ENCODE results near the gene ABI1. TPM values are rescaled to one million over a fixed set of nuclear protein-coding genes. Genes with fewer than 3 reads are reported as not detected.
A peak's percentile ranks its signal among the peaks of the same experiment; 100 is the strongest.

ABI1 gene
- total RNA-seq, 4 donors from 2014 or later = 29.9 to 54.5 (median 47.8) TPM

DNA sequence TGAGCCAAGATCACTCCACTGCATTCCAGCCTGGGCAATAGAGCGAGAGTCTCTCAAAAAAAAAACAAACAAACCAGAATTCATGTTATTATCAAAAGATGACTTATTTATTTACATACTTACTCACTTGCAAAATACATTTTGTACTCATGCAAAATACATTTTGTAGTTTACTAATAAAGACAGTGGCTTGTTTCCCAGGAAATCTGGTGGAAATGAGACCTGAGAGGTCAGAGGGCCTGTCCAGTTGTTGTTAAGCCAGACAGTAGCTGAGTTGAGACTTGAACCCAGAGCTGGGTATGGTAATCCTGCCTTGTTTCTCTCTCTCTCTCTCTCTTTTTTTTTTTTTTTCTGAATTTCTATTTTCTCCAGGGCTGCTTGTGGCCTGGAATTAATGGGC is 133.8 kb downstream of the ABI1 start:
- TF ChIP-seq POLR2AphosphoS5 (IDR thresholded peaks at IDR 0.05) (no peak), POLR2A (IDR thresholded peaks at IDR 0.05) (no peak), EP300 (IDR thresholded peaks at IDR 0.05; ENCODE audit: low read depth) (no peak)
- intact Hi-C loops (cut with DNase I; ENCODE audit: low total_unique reads) (loop anchor here (5.0 kb wide), 1 partner anchor 155 kb away; no protein-coding TSS in a partner anchor), in situ Hi-C loops (cut with MboI; ENCODE audit: low pct_ligation_motif_present in 1 of 4, low pct_unique_long_range_greater_than_20kb in 1 of 4, low sequenced_read_pairs in 3 of 4) (loop anchor here in 2 of 4 donors (5.0 to 25.0 kb wide), 2 partner anchors 135 to 150 kb away; partner anchors contain the start of gene ABI1 (in 1 of the 2))
- Histone ChIP-seq H3K36me3 (peaks cover 0 to 30% (median 9%) of the 10 kb centered on the region in 4 donors), H3K27ac (no peak overlapping the region), H3K9me3 (no peaks in the 10 kb centered on the region), H3K4me1 (peaks cover 0 to 2% (median 0%) of the 10 kb centered on the region in 4 donors), H3K27me3 (no peaks in the 10 kb centered on the region), H3K4me3 (no peak overlapping the region)
- 94 to 100% methylated on average over 1 of the region's 1 CpG for WGBS, 2 donors (ENCODE audit: low coverage in 1 of 2)
- DNase-seq = no peak

DNA sequence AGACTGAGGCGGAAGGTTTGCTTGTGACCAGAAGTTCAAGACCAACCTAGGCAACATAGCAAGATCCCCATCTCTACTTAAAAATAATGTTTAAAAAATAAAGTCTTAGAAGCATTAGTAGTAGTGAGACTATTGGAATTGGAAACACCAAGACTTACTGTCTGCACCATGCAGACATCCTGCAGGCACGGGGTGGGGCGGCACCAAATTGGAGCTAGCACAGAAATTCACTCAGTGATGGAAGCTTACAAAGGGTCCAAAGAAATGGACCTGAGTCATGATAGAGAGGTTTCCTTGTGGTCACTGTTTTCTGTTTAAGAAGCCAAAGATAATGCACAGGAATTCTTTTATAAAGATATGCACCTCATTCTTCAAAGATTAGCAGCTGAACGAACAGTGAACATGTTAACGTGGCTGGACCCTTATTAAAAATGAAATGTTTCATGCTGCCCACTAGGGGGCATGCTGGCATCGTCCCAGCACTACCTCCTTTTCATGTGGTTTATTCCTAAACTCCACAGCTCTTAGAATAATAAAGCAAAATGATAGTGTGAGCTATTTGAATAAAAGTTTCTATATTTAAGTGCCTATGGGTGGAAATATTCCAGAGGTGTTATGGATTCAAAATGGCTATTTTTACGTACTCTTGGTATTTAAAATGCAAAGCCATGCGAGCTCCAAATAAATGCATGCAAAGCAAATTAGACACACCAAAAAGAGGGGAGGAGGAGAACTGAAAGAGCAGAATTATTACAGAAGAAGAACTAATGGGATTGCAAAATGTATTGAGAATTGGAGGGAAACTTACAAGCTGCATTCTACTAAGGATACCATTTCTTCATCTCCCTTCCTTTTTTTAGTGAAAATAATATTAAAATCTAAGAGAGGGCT is 134.7 kb downstream of the ABI1 start:
- intact Hi-C loops (cut with DNase I; ENCODE audit: low total_unique reads) = loop anchor here (5.0 kb wide), 1 partner anchor 156 kb away; no protein-coding TSS in a partner anchor
- TF ChIP-seq POLR2AphosphoS5 (IDR thresholded peaks at IDR 0.05) (peak in 1 of 3 donors; percentile 28), POLR2A (IDR thresholded peaks at IDR 0.05) (no peak), EP300 (IDR thresholded peaks at IDR 0.05; ENCODE audit: low read depth) (no peak)
- TF ChIP-seq, protein P1, sequence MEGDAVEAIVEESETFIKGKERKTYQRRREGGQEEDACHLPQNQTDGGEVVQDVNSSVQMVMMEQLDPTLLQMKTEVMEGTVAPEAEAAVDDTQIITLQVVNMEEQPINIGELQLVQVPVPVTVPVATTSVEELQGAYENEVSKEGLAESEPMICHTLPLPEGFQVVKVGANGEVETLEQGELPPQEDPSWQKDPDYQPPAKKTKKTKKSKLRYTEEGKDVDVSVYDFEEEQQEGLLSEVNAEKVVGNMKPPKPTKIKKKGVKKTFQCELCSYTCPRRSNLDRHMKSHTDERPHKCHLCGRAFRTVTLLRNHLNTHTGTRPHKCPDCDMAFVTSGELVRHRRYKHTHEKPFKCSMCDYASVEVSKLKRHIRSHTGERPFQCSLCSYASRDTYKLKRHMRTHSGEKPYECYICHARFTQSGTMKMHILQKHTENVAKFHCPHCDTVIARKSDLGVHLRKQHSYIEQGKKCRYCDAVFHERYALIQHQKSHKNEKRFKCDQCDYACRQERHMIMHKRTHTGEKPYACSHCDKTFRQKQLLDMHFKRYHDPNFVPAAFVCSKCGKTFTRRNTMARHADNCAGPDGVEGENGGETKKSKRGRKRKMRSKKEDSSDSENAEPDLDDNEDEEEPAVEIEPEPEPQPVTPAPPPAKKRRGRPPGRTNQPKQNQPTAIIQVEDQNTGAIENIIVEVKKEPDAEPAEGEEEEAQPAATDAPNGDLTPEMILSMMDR (IDR thresholded peaks at IDR 0.05) = peak; percentile 75 to 86 (median 80)
- in situ Hi-C loops (cut with MboI; ENCODE audit: low pct_ligation_motif_present in 1 of 4, low pct_unique_long_range_greater_than_20kb in 1 of 4, low sequenced_read_pairs in 3 of 4) = loop anchor here in 2 of 4 donors (5.0 to 25.0 kb wide), 2 partner anchors 136 to 151 kb away; partner anchors contain the start of gene ABI1 (in 1 of the 2)
- WGBS, 2 donors (ENCODE audit: low coverage in 1 of 2) = 40 to 53% methylated on average over 7 to 8 of the region's 8 CpGs
- Histone ChIP-seq H3K27ac (no peak overlapping the region), H3K4me3 (no peak overlapping the region), H3K9me3 (no peaks in the 10 kb centered on the region), H3K36me3 (peaks cover 0 to 30% (median 9%) of the 10 kb centered on the region in 4 donors), H3K27me3 (no peaks in the 10 kb centered on the region), H3K4me1 (peaks cover 0 to 3% (median 1%) of the 10 kb centered on the region in 4 donors)
- peak; percentile 63 for DNase-seq

DNA sequence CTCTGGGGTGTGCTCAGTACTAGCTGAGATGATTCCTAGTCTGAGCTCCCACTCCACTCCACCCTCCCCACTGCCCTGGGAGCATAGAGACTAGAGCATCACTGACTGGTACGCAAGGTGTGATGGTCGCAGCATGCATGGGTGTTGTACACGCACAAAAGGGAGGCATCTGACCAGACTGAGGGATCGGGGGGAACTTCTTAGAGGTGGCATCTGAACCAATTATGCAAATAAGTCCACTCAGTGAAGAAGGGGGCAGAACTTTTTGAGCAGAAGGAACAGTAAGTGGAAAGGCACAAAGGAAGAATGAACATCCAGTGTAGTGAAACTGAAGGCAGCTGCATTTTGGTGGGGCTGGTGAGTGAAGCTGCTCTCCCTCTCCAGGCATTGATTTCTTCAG is 137.7 kb downstream of the ABI1 start:
- Histone ChIP-seq H3K27ac (no peak overlapping the region), H3K27me3 (no peaks in the 10 kb centered on the region), H3K4me3 (no peak overlapping the region), H3K36me3 (peaks cover 0 to 26% (median 13%) of the 10 kb centered on the region in 4 donors), H3K4me1 (peaks cover 0 to 3% (median 1%) of the 10 kb centered on the region in 4 donors), H3K9me3 (no peaks in the 10 kb centered on the region)
- TF ChIP-seq, protein P1 (IDR thresholded peaks at IDR 0.05) = no peak
- no peak for TF ChIP-seq EP300 (IDR thresholded peaks at IDR 0.05; ENCODE audit: low read depth)
- TF ChIP-seq POLR2A (IDR thresholded peaks at IDR 0.05) = no peak
- TF ChIP-seq POLR2AphosphoS5 (IDR thresholded peaks at IDR 0.05) = no peak
- WGBS, 2 donors (ENCODE audit: low coverage in 1 of 2) = 84% methylated on average over 4 of the region's 4 CpGs; no CpG with 5 or more reads in 1 of the 2 donors
- no peak for DNase-seq
- intact Hi-C loops (cut with DNase I; ENCODE audit: low total_unique reads) = no loop called here
- in situ Hi-C loops (cut with MboI; ENCODE audit: low pct_ligation_motif_present in 1 of 4, low pct_unique_long_range_greater_than_20kb in 1 of 4, low sequenced_read_pairs in 3 of 4) = no loop called here

DNA sequence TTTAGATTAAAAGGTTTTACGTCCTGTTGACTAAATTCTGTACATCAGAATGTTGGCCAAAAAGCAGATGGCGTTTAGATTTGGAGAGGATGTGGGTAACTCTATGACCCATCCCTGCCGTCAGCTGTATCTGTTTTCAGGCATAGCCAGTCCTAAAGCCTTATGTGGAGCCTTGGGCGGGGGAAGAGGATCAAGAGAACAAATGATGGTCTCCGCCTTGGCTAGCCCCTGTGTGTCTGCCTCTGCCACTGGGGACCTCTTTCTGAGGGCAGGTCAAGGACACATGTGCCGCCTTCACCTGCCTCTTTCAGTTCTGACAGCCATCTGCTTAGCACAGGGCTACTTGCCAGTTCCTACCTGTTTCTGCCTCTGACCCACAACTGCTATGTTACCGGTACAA is 139.2 kb downstream of the ABI1 start:
- intact Hi-C loops (cut with DNase I; ENCODE audit: low total_unique reads) (no loop called here), in situ Hi-C loops (cut with MboI; ENCODE audit: low pct_ligation_motif_present in 1 of 4, low pct_unique_long_range_greater_than_20kb in 1 of 4, low sequenced_read_pairs in 3 of 4) (no loop called here)
- WGBS, 2 donors (ENCODE audit: low coverage in 1 of 2) = 85 to 89% methylated on average over 3 to 7 of the region's 7 CpGs
- Histone ChIP-seq H3K4me1 (peaks cover 0 to 7% (median 2%) of the 10 kb centered on the region in 4 donors), H3K27ac (peak overlapping the region in 2 of 4 donors; percentile 12 to 48), H3K9me3 (no peaks in the 10 kb centered on the region), H3K27me3 (no peaks in the 10 kb centered on the region), H3K4me3 (no peak overlapping the region), H3K36me3 (peaks cover 0 to 33% (median 9%) of the 10 kb centered on the region in 4 donors)
- no peak for DNase-seq
- TF ChIP-seq POLR2A (IDR thresholded peaks at IDR 0.05) (no peak), POLR2AphosphoS5 (IDR thresholded peaks at IDR 0.05) (no peak), EP300 (IDR thresholded peaks at IDR 0.05; ENCODE audit: low read depth) (no peak)
- TF ChIP-seq, protein P1 (IDR thresholded peaks at IDR 0.05) = no peak

All from transverse colon (tissue), 4 donors.